ENCODE measurements around the gene PELI1. TPM values are rescaled to one million over a fixed set of nuclear protein-coding genes. Genes with fewer than 3 reads are reported as not detected.
A peak's percentile ranks its signal among the peaks of the same experiment; 100 is the strongest.

The PELI1 gene
- total RNA-seq, 1 experiment from 2014 or later, result 53.5 TPM

DNA sequence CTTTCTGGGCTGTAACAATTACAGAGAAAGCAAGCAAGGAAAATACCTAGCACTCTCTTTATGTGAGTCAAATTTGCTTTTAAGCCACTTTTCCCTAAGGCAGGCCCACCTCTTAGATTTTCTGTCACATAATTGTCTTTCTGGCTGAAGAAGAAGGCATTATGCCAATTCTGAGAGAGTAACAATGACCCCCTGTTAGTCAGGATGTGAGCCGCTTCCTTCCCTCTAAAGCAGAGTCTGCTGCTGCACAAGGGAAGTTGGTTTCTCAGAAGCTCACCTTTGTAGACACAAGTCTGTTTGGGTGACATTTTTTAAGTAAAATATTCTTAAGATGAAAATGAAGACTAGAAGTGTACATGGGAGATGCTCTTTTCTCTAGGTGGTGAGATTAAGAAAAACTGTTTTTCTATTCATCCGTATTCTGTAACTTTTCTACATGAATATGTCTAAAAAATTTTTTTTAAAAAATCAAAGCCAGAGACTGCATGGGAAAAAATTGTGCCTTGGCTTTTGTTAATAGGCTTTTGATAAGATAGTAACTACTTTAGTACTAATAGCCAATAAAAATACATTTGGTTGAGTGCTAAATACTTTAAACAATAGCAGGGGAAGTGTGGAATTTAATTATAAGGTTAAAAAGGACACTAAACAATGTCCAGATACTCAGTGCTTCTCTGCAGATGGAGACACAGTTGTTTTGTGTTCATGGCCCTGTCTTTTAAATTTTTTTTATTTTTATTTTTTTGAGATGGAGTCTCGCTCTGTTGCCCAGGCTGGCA, 91.6 kb downstream of the PELI1 start (continued):
- TF ChIP-seq, protein P1, sequence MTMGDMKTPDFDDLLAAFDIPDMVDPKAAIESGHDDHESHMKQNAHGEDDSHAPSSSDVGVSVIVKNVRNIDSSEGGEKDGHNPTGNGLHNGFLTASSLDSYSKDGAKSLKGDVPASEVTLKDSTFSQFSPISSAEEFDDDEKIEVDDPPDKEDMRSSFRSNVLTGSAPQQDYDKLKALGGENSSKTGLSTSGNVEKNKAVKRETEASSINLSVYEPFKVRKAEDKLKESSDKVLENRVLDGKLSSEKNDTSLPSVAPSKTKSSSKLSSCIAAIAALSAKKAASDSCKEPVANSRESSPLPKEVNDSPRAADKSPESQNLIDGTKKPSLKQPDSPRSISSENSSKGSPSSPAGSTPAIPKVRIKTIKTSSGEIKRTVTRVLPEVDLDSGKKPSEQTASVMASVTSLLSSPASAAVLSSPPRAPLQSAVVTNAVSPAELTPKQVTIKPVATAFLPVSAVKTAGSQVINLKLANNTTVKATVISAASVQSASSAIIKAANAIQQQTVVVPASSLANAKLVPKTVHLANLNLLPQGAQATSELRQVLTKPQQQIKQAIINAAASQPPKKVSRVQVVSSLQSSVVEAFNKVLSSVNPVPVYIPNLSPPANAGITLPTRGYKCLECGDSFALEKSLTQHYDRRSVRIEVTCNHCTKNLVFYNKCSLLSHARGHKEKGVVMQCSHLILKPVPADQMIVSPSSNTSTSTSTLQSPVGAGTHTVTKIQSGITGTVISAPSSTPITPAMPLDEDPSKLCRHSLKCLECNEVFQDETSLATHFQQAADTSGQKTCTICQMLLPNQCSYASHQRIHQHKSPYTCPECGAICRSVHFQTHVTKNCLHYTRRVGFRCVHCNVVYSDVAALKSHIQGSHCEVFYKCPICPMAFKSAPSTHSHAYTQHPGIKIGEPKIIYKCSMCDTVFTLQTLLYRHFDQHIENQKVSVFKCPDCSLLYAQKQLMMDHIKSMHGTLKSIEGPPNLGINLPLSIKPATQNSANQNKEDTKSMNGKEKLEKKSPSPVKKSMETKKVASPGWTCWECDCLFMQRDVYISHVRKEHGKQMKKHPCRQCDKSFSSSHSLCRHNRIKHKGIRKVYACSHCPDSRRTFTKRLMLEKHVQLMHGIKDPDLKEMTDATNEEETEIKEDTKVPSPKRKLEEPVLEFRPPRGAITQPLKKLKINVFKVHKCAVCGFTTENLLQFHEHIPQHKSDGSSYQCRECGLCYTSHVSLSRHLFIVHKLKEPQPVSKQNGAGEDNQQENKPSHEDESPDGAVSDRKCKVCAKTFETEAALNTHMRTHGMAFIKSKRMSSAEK (CRISPR knock-in tag; IDR thresholded peaks at IDR 0.05; ENCODE audit: borderline replicate concordance), result no peak
- TF ChIP-seq, protein P2, sequence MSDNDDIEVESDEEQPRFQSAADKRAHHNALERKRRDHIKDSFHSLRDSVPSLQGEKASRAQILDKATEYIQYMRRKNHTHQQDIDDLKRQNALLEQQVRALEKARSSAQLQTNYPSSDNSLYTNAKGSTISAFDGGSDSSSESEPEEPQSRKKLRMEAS (CRISPR knock-in tag; IDR thresholded peaks at IDR 0.05), result no peak
- TF ChIP-seq, protein P3, sequence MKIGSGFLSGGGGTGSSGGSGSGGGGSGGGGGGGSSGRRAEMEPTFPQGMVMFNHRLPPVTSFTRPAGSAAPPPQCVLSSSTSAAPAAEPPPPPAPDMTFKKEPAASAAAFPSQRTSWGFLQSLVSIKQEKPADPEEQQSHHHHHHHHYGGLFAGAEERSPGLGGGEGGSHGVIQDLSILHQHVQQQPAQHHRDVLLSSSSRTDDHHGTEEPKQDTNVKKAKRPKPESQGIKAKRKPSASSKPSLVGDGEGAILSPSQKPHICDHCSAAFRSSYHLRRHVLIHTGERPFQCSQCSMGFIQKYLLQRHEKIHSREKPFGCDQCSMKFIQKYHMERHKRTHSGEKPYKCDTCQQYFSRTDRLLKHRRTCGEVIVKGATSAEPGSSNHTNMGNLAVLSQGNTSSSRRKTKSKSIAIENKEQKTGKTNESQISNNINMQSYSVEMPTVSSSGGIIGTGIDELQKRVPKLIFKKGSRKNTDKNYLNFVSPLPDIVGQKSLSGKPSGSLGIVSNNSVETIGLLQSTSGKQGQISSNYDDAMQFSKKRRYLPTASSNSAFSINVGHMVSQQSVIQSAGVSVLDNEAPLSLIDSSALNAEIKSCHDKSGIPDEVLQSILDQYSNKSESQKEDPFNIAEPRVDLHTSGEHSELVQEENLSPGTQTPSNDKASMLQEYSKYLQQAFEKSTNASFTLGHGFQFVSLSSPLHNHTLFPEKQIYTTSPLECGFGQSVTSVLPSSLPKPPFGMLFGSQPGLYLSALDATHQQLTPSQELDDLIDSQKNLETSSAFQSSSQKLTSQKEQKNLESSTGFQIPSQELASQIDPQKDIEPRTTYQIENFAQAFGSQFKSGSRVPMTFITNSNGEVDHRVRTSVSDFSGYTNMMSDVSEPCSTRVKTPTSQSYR (CRISPR knock-in tag; IDR thresholded peaks at IDR 0.05), result no peak
- TF ChIP-seq HMGA2 (CRISPR knock-in tag; IDR thresholded peaks at IDR 0.05) (no peak), ZNF138 (CRISPR knock-in tag; conservative IDR thresholded peaks at IDR 0.05) (no peak), ZNF232 (CRISPR knock-in tag; IDR thresholded peaks at IDR 0.05) (no peak), CREM (CRISPR knock-in tag; IDR thresholded peaks at IDR 0.05) (no peak), SMAD4 (CRISPR knock-in tag; IDR thresholded peaks at IDR 0.05) (no peak), MYBL2 (CRISPR knock-in tag; IDR thresholded peaks at IDR 0.05) (no peak)

DNA sequence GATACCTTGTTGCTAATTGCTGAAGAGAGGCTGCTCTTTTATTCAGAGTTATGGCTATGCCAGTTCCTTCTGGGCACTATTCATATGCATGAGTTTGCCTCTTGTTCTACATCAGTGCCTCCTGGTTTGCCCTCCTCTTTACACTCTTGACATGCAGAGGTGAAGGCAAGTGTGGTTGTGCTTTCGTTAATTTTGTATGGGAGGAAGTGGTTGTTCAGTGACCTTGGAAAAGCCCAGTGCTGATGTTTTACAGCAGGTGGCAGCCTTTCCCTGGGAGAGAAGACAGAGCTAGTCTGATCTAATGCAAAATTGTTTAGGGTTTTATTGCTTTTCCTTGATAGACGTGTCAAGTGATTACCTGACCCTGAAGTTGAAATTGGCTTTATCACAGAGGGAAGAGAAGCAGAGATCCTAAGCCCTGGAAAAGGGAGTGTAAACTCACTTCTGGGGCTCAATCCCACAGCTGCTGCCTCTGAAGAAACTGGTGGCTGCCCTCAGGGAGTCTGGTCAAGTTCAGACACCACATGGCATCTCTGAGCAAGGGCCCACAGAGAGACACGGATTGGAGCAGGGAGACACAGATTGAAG, 94.5 kb downstream of the PELI1 start:
- CTCF ChIA-PET, result interaction anchor here (0.6 to 6.4 kb wide), 28 partner anchors 10 to 576 kb away, joined by 3 to 101 read pairs (median 3); no protein-coding TSS in a partner anchor
- Mint-ChIP-seq H3K27me3 (ENCODE audit: low read depth) (no peaks in the 10 kb centered on the region), H3K9me3 (no peaks in the 10 kb centered on the region), H3K4me3 (no peak overlapping the region), H3K4me1 (peaks cover 45% of the 10 kb centered on the region), H3K36me3 (no peaks in the 10 kb centered on the region), H3K27ac (peak overlapping the region; percentile 19; the same call in 1 of the 2 replicates)
- peak; percentile 58 for DNase-seq (ENCODE audit: low spot score)
- POLR2A ChIA-PET, result interaction anchor here (0.7 kb wide), 1 partner anchor 544 kb away, joined by 4 read pairs; no protein-coding TSS in a partner anchor
- ATAC-seq, result peak; percentile 90
- TF ChIP-seq, protein P4, sequence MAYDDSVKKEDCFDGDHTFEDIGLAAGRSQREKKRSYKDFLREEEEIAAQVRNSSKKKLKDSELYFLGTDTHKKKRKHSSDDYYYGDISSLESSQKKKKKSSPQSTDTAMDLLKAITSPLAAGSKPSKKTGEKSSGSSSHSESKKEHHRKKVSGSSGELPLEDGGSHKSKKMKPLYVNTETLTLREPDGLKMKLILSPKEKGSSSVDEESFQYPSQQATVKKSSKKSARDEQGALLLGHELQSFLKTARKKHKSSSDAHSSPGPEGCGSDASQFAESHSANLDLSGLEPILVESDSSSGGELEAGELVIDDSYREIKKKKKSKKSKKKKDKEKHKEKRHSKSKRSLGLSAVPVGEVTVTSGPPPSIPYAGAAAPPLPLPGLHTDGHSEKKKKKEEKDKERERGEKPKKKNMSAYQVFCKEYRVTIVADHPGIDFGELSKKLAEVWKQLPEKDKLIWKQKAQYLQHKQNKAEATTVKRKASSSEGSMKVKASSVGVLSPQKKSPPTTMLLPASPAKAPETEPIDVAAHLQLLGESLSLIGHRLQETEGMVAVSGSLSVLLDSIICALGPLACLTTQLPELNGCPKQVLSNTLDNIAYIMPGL (CRISPR knock-in tag; IDR thresholded peaks at IDR 0.05), result 0 out of 2 replicates have a peak, but pooled peaks have one; percentile 32
- no peak; the same call in 1 of the 2 replicates for TF ChIP-seq TEAD1 (CRISPR knock-in tag; IDR thresholded peaks at IDR 0.05)
- no peak for TF ChIP-seq GRHL2 (CRISPR knock-in tag; IDR thresholded peaks at IDR 0.05; ENCODE audit: insufficient replicate concordance, severe bottlenecking)
- TF ChIP-seq ZNF396 (CRISPR knock-in tag; IDR thresholded peaks at IDR 0.05; ENCODE audit: borderline replicate concordance), result no peak
- no peak for TF ChIP-seq IRF2 (CRISPR knock-in tag; IDR thresholded peaks at IDR 0.05; ENCODE audit: borderline replicate concordance, low read depth)
- TF ChIP-seq SOX15 (CRISPR knock-in tag; IDR thresholded peaks at IDR 0.05), result no peak
- TF ChIP-seq, protein P5, sequence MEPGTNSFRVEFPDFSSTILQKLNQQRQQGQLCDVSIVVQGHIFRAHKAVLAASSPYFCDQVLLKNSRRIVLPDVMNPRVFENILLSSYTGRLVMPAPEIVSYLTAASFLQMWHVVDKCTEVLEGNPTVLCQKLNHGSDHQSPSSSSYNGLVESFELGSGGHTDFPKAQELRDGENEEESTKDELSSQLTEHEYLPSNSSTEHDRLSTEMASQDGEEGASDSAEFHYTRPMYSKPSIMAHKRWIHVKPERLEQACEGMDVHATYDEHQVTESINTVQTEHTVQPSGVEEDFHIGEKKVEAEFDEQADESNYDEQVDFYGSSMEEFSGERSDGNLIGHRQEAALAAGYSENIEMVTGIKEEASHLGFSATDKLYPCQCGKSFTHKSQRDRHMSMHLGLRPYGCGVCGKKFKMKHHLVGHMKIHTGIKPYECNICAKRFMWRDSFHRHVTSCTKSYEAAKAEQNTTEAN (CRISPR knock-in tag; IDR thresholded peaks at IDR 0.05), result no peak
- TF ChIP-seq, protein P6, sequence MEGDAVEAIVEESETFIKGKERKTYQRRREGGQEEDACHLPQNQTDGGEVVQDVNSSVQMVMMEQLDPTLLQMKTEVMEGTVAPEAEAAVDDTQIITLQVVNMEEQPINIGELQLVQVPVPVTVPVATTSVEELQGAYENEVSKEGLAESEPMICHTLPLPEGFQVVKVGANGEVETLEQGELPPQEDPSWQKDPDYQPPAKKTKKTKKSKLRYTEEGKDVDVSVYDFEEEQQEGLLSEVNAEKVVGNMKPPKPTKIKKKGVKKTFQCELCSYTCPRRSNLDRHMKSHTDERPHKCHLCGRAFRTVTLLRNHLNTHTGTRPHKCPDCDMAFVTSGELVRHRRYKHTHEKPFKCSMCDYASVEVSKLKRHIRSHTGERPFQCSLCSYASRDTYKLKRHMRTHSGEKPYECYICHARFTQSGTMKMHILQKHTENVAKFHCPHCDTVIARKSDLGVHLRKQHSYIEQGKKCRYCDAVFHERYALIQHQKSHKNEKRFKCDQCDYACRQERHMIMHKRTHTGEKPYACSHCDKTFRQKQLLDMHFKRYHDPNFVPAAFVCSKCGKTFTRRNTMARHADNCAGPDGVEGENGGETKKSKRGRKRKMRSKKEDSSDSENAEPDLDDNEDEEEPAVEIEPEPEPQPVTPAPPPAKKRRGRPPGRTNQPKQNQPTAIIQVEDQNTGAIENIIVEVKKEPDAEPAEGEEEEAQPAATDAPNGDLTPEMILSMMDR (IDR thresholded peaks at IDR 0.05), result peak; percentile 50
- TF ChIP-seq SP1 (CRISPR knock-in tag; conservative IDR thresholded peaks at IDR 0.05), result no peak
- TF ChIP-seq, protein P7, sequence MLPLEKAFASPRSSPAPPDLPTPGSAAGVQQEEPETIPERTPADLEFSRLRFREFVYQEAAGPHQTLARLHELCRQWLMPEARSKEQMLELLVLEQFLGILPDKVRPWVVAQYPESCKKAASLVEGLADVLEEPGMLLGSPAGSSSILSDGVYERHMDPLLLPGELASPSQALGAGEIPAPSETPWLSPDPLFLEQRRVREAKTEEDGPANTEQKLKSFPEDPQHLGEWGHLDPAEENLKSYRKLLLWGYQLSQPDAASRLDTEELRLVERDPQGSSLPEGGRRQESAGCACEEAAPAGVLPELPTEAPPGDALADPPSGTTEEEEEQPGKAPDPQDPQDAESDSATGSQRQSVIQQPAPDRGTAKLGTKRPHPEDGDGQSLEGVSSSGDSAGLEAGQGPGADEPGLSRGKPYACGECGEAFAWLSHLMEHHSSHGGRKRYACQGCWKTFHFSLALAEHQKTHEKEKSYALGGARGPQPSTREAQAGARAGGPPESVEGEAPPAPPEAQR (CRISPR knock-in tag; IDR thresholded peaks at IDR 0.05), result no peak
- no peak for TF ChIP-seq FOXK1 (CRISPR knock-in tag; IDR thresholded peaks at IDR 0.05)
- TF ChIP-seq OVOL2 (CRISPR knock-in tag; IDR thresholded peaks at IDR 0.05; ENCODE audit: borderline replicate concordance), result no peak
- no peak for TF ChIP-seq CREB1 (CRISPR knock-in tag; IDR thresholded peaks at IDR 0.05)

Measured in WTC11 (cell line).